HG03342 (cell line): ENCODE measurements around the gene EREG.
"Not testable (repeated sequence)": the region's sequence is repeated elsewhere in the genome, so short reads cannot be mapped to it uniquely, and the experiment has no call there.

ENCODE experiments used
- ATAC-seq: cut with Tn5 transposase; IDR thresholded peaks from one replicate; pipeline ENCODE4 v1.9.1; 2021; ENCODE audit warnings: mild to moderate bottlenecking, moderate library complexity; ENCODE audit not compliant: unreplicated experiment

Gene EREG

GRCh38 chr4:74340421-74340820, 24.5 kb upstream of the EREG start:
- not testable (repeated sequence) for ATAC-seq

DNA sequence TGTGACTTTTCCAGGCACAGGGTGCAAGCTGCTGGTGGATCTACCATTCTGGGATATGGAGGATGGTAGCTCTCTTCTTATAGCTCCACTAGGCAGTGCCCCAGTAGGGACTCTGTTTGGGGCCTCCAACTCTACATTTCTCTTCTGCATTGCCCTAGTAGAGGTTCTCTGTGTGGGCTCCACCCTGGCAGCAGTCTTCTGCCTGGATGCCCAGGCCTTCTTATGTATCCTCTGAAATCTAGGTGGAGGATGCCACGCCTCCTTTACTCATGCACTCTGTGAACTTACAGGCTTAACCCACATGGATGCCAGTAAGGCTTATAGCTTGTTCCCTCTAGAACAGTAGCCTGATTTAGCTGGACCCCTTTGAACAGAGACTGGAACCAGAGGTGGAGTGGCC, 20.9 kb upstream of the EREG start:
- ATAC-seq: no peak

- no peak for ATAC-seq
Measured at GRCh38 chr4:74353858-74354257, 11.1 kb upstream of the EREG start.

DNA sequence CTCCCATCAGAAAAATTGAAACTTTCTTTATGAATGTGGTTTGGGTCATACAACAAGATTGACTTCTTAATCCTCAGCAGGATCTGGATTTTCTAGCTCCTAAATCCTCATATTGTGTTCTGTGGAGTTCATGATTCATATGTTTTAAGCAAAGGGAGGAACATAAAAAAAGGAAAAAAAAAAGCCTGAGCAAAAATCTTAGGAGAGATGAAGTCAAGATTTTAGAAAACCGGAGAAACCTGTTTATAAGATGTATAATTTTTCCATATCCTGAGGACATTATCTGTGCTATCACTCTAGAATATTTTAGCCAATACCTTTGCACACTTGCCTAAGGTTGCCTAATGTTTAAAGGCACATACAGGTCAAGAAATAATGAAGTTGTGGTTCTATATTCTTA, 7.0 kb upstream of the EREG start:
- no peak for ATAC-seq

- ATAC-seq: no peak
Measured at GRCh38 chr4:74361671-74362070, 3.3 kb upstream of the EREG start.

- no peak for ATAC-seq
Measured at GRCh38 chr4:74362347-74362746, 2.6 kb upstream of the EREG start.

- no peak for ATAC-seq
Measured at GRCh38 chr4:74364256-74364651, 691 bp upstream of the EREG start.

DNA sequence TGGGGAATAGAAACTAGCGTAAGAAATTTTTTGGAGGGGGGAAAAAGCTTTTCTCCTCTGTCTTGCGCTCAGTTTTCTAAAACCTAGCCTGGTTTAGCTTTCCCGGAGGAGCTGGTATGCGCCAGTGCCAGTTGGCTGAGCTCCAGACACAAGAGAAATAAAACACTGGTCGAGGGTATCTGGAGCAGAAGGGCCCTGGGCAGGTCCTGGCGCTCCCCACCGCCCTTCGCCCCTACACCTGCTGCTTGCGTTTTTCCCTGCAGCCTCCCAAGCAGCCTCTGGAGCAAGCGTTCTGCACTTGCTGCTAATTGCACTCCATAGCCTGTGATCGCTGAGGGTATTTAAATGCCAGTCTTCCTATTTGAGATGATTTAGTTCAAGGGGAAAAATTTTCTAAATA, 816 bp downstream of the EREG start:
- ATAC-seq: no peak

DNA sequence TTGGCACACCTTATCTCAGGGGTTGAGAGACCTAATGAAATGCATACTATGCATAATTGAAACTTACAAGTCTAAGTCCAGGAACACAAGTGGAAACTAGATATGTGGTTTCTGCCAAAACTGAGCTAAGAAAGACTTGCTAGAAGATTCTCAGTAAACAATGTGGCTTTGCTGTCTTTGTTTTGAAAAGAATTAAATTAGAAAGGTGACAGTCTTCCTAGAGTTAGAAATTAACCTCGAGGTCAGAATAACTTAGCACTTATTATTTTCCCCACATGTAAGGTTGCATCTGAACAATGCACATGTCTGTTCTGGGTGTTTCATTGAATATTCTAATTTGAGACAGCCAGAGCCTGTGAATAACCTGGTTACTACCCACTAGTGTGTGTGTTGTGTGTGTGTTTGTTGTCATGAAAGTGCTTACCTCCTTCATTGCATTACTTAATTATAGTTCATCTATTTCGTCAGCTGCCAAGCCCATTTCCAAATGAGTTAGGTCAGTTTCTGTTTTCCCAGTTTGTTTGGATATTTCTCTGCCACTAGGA, 1.5 kb downstream of the EREG start:
- peak; percentile 36 for ATAC-seq

GRCh38 chr4:74367656-74368290, 2.8 kb downstream of the EREG start:
- no peak for ATAC-seq

- no peak for ATAC-seq
Measured at GRCh38 chr4:74368596-74368995, 3.7 kb downstream of the EREG start.

- ATAC-seq: no peak
Measured at GRCh38 chr4:74369855-74370254, 4.9 kb downstream of the EREG start.

- peak; percentile 82 for ATAC-seq
Measured at GRCh38 chr4:74370912-74371311, 6.0 kb downstream of the EREG start.

DNA sequence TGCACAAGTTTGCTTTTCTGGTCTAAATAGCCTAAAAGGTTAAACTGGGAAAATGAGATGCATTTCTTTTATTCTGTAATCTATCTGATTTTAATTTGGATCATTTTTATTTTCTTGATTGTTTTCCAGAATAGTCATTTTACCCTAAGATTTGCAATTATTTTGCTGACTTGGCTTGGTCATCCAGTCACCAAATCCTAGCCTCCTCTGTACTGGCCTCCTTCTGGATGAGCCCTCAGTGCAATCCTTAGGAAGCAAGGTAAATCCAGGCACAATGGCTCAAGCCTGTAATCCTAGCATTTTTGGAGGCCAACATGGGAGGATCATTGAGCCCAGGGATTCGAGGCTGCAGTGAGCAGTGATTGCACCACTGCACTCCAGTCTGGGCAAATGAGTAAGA, 9.2 kb downstream of the EREG start:
- no peak for ATAC-seq

- no peak for ATAC-seq
Measured at GRCh38 chr4:74374561-74375327, 9.8 kb downstream of the EREG start.

DNA sequence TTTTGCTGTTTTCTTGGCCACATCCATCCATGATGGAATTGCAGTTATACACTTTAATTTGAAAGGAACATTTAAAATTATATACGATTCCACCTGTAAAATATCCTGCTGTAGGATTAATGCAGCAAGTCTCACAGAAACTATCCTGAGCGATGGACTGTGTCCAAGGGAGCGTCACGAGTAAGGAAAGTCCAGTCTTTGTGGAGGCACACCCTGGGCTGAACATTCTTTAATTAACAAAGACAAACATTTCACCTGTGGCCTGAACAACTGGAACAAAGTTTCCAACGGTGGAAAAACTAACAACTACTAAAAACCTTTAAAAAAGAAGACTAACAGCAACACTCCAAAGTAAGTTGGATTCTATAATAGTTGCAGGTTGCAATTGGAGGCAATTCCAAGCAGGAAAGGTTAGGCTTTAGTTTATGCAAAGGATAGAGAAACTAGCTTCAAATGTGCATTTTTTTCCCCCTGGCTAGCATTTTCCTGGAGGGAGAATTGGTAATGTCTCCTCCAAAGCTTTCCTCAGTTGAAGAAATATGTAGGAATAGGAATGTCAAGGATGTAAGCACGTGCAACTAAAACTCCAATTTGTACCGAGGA, 11.0 kb downstream of the EREG start:
- no peak for ATAC-seq

- peak; percentile 66 for ATAC-seq
Measured at GRCh38 chr4:74376888-74377483, 12.0 kb downstream of the EREG start.

GRCh38 chr4:74377714-74378113, 12.8 kb downstream of the EREG start:
- ATAC-seq: no peak

DNA sequence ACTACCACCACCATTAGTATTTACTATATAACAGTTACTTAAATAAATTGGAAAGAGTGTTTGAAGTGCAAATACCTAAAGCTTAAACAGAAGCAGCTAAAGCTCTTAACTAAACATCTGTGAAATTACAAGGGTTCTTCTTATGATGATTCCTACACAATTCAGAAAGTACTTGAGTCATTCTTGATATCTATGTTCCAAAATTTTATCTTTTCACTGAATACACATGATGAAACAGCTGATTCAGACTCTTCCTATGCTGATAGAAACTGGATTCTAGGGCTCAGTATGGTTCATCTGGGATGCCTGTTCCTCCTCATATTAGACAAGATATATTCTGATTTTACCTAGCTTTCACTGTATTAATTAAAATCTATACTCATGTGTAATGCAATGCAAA, 13.6 kb downstream of the EREG start:
- no peak for ATAC-seq

DNA sequence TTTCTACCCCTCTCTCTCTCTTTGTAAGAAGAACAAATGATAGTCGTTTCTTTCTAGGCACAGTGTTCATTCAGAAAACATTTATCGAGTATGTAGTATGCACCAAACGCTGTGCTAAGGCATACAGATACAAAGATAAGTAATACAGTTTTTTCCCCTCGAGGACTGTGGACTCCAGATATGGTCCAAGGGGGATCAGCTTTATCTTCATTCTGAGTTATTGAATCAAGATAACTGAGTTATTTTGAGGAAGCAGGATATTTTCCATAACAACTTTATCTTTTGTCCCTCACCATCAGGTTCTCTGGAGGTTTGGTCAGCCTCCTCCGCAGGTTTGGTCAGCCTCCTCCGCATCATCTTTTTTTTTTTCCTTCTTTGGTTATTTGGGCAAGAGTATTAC, 15.0 kb downstream of the EREG start:
- no peak for ATAC-seq

- ATAC-seq: no peak
Measured at GRCh38 chr4:74385386-74385785, 20.4 kb downstream of the EREG start.

DNA sequence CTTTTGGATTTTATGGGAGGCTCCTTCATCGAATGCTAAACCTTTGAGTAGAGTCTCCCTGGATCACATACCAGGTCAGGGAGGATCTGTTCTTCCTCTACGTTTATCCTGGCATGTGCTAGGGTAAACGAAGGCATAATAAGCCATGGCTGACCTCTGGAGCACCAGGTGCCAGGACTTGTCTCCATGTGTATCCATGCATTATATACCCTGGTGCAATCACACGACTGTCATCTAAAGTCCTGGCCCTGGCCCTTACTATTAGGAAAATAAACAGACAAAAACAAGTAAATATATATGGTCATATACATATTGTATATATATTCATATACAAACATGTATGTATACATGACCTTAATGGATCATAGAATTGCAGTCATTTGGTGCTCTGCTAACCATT, 21.2 kb downstream of the EREG start:
- ATAC-seq: no peak
